Activated CD4-positive, alpha-beta T cell treated with anti-CD3 and anti-CD28 coated beads, Interleukin-2, Interleukin-4, amounts not matched to agents 100 ng/mL and 50 ng/mL, durations not matched to agents 16 hours and 8 hours (primary cell): ENCODE data around the gene PDLIM5.
"Not testable (repeated sequence)": the region's sequence is repeated elsewhere in the genome, so short reads cannot be mapped to it uniquely, and the experiment has no call there.

Experiments
- DNase-seq: peaks from one replicate; pipeline ENCODE4 v3.0.0-alpha.2; 2020; ENCODE audit warnings: low spot score

Gene PDLIM5

DNA sequence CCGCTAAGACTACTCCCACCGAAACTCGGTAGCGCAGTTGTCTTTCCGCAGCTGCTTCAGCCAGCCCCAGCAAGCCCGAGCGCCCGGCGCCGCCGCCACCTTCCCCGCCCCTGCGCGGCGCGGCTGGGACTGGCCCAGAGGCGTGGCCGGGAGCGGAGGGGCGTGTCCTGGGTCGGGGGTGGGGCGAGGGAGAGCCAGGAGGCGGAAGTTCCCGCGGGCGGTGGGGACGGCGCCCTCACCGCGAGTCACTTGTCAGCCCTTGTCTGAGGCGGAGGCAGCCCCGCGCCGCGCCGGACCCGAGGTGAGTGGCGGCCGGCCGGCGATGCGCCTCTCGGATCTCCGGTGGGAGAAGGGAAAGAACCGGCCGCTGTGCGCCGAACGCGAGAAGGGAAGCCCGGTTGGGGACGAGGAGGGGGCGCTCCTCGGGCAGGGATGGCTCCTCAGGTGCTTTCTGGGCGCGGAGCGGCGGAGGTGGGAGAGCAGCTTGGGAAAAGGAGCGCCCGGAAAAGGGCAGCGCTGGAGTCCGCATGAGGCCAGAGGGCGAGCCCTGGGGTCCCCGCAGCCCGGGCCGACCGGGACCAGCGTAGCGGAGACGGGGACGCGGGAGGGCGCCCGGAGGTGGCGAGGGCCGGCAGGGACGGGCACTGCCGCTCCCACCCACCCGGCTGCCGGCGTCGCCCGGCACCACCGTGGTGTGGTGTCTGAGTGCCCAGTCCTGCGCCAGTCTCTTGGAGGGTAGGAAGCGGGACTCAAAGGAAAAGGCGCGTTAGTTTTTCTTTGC lies at the start of gene PDLIM5:
Gene PDLIM5, plus strand, starts transcription at position 248 of the 781 bp plus-strand sequence. CDS start 3,347 bp downstream, outside the sequence.
- peak; percentile 87 for DNase-seq

DNA sequence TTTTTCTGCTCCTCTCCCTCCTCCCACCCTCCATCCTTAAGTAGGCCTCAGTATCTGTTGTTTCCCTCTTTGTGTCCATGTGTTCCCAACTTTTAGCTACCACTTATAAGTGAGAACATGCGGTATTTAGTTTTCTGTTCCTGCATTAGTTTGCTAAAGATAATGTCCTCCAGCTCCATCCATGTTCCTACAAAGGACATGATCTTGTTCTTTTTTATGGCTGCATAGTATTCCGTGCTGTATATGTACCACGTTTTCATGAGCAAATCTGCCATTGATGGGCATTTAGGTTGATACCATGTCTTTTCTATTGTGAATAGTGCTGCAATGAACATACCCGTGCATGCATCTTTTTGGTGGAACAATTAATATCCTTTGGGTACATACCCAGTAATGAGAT lies 49.3 kb upstream of the PDLIM5 start:
- DNase-seq: not testable (repeated sequence)

DNA sequence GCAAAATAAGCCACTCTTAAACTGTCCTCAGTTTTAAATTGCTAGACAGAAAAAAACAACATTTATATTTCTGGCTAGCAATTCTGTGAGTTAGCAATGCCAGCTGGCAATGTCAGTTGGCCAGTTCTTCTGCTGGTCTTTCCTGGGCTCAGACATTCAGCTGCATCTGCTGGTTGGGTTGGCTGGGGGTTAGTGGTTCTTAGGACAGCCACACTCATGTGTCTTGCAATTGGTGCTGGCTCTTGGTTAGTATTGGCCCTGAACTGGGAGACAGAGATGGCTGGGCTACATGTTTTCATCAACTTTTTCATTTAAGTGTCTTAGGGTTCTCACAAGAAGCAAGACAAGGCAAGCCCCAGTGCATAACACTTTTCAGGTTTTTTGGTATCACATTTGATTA lies 48.0 kb upstream of the PDLIM5 start:
- no peak for DNase-seq

GRCh38 chr4:94406668-94407437 lies 44.9 kb upstream of the PDLIM5 start:
- DNase-seq: peak; percentile 74

- no peak for DNase-seq
These were observed 43.9 kb upstream of the PDLIM5 start for GRCh38 chr4:94407846-94408245.

DNA sequence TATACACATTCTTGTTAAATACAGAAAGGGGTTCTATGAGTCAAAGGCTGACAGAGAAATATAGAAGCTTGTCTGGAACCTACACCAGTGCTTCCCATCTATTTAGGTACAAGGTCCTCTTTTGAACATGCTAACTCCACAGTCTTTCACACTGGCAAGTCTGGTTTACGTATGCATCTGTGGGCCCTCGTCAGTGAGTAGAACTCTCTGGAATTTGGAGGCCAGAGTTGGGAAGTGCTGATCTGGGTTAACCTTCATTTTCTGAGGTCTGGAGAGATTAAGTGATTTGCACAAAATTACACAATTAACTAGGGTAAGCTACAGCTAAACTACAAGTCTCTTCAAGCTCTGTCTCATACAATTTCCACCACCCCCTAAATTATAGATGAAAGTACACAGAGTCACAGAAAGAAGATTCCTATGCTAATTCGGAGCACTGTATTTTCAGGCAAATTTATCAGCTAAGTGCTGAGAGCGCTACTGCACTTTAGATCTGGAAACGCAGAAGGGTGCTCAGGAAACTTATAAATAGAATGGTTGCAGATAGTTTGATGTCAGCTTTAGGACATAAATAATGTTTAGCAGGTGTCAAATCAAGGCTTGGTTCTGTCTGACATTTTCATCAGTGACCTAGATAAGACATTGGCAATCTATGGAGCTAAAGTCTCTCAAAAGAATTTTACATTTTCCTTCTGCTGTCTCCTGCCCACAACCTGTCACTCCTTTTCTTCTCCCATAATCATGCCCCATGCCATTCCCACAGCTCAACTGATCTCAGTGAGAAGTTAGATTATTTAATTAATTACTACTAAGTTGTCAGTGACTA lies 43.0 kb upstream of the PDLIM5 start:
- DNase-seq: no peak

DNA sequence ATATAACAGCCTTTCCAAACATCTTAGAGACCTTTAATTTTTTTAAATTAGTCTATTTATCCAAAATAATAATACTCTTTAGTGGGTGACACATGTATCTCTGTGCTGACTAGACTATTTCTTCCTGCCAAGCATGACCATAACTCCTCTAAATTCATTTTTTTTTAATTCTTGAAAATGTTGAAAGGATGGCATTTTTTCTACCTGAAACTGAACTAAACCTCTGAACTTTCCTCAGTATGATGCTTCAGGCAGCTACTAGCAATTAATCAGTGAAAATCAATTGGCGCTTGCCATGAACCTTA lies 42.4 kb upstream of the PDLIM5 start:
- DNase-seq: no peak

DNA sequence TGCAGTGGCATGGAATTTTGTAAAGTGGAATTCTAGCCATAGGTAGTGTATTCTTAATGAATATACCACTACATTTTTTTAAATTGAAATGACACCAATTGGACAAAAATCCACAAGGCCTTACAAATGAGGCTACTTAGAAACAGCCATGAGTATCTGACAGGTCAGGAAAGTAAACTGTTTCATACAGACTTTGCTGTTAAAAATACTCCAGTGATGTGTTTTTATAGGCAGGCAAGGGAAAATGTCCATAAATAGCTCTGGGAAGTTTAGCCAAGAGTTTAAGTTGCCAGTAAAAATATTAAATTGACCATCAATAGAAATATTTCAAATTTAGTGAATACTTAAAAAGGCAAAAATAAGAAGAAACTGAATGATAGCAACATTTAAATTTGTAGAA lies 41.8 kb upstream of the PDLIM5 start:
- no peak for DNase-seq

- DNase-seq: no peak
These were observed 41.0 kb upstream of the PDLIM5 start for GRCh38 chr4:94410678-94411206.

DNA sequence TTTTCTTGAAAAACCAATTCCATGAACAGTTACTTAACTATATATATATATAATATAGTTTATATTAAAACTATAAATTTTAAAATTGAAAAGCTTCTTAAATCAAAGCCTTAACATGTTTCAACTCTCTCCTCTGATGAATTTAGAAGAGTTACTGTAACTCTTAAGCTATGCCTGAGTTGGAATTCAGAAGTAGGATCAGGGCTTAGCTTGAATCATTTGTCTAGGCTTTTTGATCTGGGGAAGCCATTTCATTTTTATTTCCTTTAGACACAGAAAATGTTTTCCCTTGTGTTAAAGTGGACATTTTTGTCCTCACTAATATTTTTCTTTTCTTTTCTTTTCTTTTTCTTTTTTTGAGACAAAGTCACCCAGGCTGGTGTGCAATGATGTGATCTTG lies 40.4 kb upstream of the PDLIM5 start:
- no peak for DNase-seq

DNA sequence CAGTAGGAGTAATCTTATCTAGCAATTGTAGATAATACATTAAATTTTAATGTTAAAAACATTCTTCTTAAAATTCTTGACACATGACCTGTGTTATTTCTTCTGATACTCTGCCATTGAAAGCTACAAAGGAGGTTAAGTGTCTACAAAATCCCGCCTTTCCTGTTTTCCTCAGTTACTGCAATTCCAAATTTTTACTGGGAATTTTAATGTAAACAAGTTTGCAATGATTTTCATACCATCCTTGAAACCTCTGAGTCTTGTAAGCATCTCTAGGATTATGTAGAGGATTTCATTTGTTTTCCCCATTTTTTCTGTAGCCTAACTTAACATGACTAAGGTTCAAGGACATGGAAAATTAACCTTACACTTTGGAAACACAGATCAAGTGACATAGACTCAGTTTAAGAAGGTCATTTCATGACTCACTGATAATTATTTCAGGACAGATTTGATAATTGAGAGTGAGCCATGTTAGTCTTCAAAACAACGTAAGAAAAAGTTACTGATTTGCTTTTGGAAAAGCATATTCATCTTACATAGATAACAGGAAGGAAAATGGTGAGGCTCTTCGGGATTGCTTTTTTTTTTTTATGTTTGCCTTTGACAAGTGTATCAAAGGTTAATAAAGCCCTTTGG lies 39.6 kb upstream of the PDLIM5 start:
- DNase-seq: no peak

GRCh38 chr4:94412658-94413038 lies 39.1 kb upstream of the PDLIM5 start:
- DNase-seq: no peak

GRCh38 chr4:94413085-94413840 lies 38.5 kb upstream of the PDLIM5 start:
- no peak for DNase-seq

- DNase-seq: no peak
These were observed 36.8 kb upstream of the PDLIM5 start for GRCh38 chr4:94414907-94415306.

DNA sequence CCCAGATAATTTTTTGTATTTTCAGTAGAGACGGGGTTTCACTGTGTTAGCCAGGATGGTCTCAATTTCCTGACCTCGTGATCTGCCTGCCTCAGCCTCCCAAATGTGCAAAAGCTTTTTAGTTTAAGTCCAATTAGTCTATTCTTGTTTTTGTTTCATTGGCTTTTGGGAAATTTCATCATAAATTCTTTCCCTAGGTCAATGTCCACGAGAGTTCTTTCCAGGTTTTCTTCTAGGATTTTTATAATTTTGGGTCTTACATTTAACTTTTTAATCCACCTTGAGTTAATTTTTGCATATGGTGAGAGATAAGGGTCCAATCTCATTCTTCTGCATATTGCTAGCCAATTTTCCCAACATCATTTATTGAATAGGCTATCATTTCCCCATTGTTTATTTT lies 36.3 kb upstream of the PDLIM5 start:
- no peak for DNase-seq

DNA sequence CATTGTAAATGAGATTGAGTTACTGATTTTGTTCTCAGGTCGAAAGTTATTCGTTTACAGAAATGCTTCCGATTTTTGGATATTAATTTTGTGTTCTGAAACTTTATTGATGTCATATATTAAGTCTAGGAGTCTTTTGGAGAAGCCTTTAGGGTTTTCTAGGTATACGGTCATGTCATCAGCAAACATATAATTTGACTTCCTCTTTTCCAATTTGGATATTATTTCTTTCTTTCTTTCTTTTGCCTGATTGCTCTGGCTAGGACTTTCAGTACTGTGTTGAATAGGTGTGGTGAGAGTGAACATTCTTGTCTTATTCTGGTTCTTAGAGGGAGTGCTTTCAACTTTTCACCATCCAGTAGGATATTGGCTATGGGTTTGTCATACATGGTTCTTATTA lies 35.4 kb upstream of the PDLIM5 start:
- no peak for DNase-seq

DNA sequence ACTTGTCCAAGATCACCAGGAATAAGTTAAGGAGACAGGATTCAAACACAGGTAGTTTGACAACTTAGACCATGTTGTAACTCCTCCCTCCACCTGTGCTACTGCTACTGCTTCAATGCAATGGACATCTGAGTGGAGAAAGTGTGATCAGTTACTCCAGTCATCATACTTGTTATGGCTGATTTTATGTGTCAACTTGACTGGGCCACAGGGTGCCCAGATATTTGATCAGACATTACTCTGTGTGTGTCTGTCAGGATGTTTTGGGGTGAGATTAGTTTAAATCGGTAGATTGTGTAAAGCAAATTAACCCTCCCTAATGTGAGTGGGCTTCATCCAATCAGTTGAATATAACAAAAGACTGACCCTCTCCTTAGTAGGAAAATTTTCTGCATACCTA lies 34.8 kb upstream of the PDLIM5 start:
- no peak for DNase-seq

DNA sequence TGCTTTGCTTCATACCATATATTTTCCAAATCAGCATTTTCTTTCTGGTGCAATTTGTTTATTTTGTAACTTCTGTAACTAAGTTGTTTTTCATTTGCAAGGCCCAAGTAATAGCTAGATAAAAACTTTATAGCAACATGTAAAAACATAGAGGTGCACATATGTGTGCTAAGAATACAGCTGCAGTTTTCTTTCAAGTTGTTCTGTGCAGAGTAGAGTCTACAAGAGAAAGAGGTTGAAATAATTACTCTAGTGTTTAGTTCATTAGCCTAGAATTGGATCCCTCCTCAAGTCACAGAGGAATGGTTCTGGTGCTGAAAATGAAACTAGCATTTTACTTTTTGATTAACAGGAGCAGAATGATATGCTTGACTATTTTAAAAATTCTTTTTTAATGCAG lies 32.2 kb upstream of the PDLIM5 start:
- DNase-seq: no peak

DNA sequence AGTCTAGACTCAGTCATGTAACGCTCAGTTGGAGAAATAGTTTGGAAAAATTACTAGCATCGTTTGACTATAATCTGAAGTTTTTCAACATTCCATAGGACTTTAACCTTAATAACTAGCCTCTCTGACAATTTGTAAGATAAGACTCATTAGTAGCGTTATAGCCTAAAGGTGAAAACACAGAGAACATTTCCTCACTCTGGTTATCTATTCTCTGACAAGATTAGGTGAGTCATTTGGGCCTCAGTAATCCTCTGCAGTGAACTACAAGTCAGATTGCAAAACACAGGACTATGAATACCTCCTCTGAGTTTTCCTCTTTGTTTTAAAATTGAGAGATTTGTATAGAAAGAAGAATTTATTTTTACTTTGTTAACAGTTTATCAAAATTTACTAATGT lies 31.8 kb upstream of the PDLIM5 start:
- DNase-seq: no peak

DNA sequence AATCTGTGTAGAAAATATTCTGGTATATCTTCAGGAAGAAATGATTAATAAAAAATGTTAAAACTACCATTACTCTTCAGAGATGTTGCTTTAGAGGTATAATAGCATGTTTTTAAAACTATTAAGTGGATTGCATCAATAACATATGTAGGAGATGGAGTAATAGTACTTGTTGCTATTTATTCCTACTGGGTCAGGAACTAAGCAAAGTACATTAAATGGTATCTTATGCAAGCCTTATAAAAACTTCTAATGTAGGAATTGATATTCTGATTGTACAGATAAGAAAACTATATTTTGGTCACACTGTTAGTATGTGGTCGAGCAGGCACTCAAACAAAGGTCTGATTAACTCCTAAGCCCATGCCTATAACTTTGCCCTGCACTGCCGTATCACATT lies 31.4 kb upstream of the PDLIM5 start:
- DNase-seq: no peak

- DNase-seq: no peak
These were observed 25.0 kb upstream of the PDLIM5 start for GRCh38 chr4:94426783-94427182.
